ENCODE measurements around the gene RBMS1. TPM values are rescaled to one million over a fixed set of nuclear protein-coding genes. Genes with fewer than 3 reads are reported as not detected.

Gene RBMS1, protein sequence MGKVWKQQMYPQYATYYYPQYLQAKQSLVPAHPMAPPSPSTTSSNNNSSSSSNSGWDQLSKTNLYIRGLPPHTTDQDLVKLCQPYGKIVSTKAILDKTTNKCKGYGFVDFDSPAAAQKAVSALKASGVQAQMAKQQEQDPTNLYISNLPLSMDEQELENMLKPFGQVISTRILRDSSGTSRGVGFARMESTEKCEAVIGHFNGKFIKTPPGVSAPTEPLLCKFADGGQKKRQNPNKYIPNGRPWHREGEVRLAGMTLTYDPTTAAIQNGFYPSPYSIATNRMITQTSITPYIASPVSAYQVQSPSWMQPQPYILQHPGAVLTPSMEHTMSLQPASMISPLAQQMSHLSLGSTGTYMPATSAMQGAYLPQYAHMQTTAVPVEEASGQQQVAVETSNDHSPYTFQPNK
- 10 to 100 TPM; 84.7 to 87.9 TPM for total RNA-seq

DNA sequence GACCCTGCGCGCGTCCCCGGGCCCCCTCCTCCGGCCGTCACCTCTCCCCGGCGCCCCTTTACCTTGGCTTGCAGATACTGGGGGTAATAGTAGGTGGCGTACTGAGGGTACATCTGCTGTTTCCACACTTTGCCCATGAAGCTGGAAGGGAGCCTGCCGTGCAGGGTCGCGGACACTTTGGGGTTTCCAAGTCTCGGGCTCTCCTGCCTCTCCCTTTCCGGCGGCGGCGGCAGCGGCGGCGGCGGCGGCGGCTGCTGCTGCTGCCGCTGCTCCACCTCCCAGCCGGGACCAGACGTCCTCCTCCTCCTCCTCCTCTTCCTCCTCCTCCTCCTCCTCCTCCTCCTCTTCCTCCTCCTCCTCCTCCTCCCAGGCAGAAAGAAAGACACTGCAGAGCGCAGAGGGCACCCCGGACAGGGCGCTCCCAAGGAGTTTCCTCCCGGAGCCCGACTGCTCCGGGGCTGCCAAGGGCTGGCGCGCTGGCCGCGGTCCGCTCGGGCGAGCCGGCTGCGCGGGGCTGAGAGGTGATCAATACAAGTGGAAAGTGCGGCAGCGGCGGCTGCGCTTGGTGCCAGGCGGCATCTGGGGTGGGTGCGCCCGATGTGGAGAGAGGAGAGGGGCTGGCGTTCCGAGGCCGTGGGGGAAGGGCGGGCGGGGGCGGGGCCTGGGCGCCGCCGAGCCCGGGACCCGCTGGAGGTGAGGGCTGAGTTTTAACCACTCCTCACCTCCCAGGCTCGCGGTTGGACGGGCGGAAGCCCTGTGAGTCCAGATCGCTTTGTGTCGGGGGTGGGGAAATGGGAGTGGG lies at the start of gene RBMS1:
Gene RBMS1, minus strand, starts transcription at position 581 of the 802 bp plus-strand sequence. Its CDS starts 444 bp downstream, at position 137.
- peaks cover 12% of the 10 kb centered on the region for H3K36me3 Mint-ChIP-seq (ENCODE audit: low read depth)
- DNase-seq = peak; percentile 61
- peaks cover 9% of the 10 kb centered on the region for H3K27me3 Mint-ChIP-seq (ENCODE audit: low read depth)
- peak within 1 kb of the TSS; percentile 91 for H3K27ac Mint-ChIP-seq
- ATAC-seq = peak; percentile 59
- ChIA-PET POLR2A (interaction anchor here (0.6 to 1.3 kb wide), 2 partner anchors 78 to 82 kb away, joined by 3 to 6 read pairs; no protein-coding TSS in a partner anchor), CTCF (interaction anchor here (2.6 kb wide), 1 partner anchor 64 kb away, joined by 9 read pairs; no protein-coding TSS in a partner anchor)
- H3K4me3 Mint-ChIP-seq = peak within 1 kb of the TSS; percentile 89
- no peaks in the 10 kb centered on the region for H3K9me3 Mint-ChIP-seq (ENCODE audit: insufficient read depth)
- H3K4me1 Mint-ChIP-seq (ENCODE audit: low read depth) = peaks cover 36% of the 10 kb centered on the region

DNA sequence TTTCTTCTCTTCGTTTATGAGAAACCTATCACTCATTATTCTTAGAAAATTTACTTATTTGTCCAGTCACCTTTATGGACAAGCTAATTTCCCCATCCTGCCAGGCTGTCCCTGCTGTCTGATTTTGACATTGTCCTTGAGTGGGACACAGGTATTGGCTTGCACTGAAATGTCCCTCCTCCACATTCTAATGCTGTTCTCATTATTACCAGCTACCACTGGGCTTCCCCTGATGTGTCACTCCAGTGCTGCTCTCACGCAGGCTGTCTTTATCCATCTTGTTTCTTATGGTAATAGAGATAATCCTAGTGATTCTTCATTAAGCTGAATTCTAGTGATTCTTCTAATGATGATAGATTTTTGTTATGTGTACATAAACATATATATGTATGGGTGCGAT lies 48.1 kb upstream of the RBMS1 start:
- H3K27ac Mint-ChIP-seq = no peak overlapping the region
- H3K4me1 Mint-ChIP-seq (ENCODE audit: low read depth) = no peaks in the 10 kb centered on the region
- no peaks in the 10 kb centered on the region for H3K36me3 Mint-ChIP-seq (ENCODE audit: low read depth)
- ATAC-seq (no peak), DNase-seq (no peak)
- no peaks in the 10 kb centered on the region for H3K9me3 Mint-ChIP-seq (ENCODE audit: insufficient read depth)
- no peak overlapping the region for H3K4me3 Mint-ChIP-seq
- H3K27me3 Mint-ChIP-seq (ENCODE audit: low read depth) = no peaks in the 10 kb centered on the region
- POLR2A ChIA-PET = no interaction called here
- CTCF ChIA-PET = no interaction called here

DNA sequence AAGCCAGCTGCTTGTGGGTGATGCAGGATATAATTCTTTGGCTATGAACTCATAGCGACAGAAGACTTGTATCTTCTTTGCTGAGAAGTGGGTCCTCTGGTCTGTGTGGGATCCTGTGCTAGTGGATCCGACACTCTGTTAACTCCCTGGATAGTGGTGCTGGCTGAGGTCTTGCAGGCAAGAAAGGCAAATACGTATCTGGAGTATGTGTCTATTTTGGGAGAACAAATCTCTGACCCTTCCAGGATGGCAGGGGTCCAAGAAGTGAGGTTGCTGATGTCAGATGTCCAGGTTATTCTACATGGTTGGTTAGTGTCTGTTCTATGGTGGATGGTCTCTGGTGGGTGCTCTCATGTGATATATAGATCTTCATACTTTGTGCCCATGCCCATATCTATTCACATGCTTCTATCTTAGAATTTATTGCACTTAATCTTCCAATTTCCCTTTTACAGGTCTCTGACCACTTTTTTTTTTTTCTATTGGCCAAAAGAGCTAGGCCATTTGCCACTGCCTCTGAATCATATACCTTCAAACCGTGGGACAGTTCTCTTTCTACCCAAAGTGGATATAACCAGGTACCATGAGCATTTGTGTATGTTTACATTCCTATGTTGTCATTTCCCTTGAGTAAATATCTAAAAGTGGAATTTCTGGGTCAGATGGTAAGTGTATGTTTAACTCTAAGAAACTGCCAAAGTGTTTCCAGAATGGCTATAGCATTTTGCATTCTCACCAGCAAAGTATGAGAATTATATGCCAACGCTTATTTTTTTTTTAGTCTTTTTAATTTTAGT lies 45.1 kb upstream of the RBMS1 start:
- no peak overlapping the region for H3K4me3 Mint-ChIP-seq
- H3K4me1 Mint-ChIP-seq (ENCODE audit: low read depth) = no peaks in the 10 kb centered on the region
- H3K9me3 Mint-ChIP-seq (ENCODE audit: insufficient read depth) = no peaks in the 10 kb centered on the region
- ChIA-PET POLR2A (no interaction called here), CTCF (no interaction called here)
- H3K27ac Mint-ChIP-seq = no peak overlapping the region
- no peak for ATAC-seq
- H3K36me3 Mint-ChIP-seq (ENCODE audit: low read depth) = no peaks in the 10 kb centered on the region
- DNase-seq = no peak
- H3K27me3 Mint-ChIP-seq (ENCODE audit: low read depth) = no peaks in the 10 kb centered on the region

DNA sequence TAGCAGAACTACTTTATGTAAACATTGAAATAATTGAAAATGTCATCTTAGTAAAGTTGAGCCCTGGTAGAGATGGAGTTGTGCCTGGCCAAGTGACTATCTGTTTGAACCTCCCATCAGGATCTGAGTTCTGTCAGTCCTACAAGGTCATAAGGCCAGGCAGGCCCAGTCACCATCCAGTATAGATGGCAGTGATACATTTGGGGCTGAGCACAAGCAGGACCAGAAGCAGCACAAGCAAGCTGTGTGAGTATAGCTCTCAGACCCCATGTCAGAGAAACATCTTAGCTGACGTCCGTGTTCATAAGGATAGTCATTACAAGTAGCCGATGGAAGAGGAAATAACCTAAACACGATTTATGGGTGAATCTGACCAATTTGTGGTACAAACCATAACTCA lies 44.5 kb upstream of the RBMS1 start:
- ChIA-PET CTCF (no interaction called here), POLR2A (no interaction called here)
- Mint-ChIP-seq H3K36me3 (ENCODE audit: low read depth) (no peaks in the 10 kb centered on the region), H3K27ac (no peak overlapping the region), H3K27me3 (ENCODE audit: low read depth) (no peaks in the 10 kb centered on the region), H3K9me3 (ENCODE audit: insufficient read depth) (no peaks in the 10 kb centered on the region), H3K4me3 (no peak overlapping the region), H3K4me1 (ENCODE audit: low read depth) (no peaks in the 10 kb centered on the region)
- no peak for DNase-seq
- ATAC-seq = no peak

DNA sequence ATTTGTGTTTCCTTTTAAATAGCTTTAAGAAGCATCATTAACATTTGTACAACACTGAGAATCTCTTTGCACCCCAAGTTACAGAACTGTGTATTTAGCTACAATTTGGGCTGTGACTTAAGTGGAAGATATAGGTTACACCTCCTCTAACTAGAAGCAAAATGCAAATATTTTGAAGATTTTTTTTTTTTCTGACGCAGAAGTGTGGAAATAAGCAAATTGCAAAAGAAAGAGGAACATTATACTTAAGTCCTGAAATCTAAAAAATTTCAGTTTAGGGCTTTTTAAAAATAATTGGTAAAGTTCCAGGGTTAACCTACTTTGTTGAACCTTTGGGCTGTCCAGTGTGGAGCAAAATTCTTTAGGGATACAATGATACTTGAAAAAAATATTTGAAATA lies 41.4 kb upstream of the RBMS1 start:
- Mint-ChIP-seq H3K4me1 (ENCODE audit: low read depth) (no peaks in the 10 kb centered on the region), H3K36me3 (ENCODE audit: low read depth) (no peaks in the 10 kb centered on the region), H3K4me3 (no peak overlapping the region), H3K9me3 (ENCODE audit: insufficient read depth) (no peaks in the 10 kb centered on the region), H3K27ac (no peak overlapping the region), H3K27me3 (ENCODE audit: low read depth) (no peaks in the 10 kb centered on the region)
- DNase-seq (no peak), ATAC-seq (no peak)
- ChIA-PET POLR2A (interaction anchor here (0.9 kb wide), 1 partner anchor 55 kb away, joined by 3 read pairs; no protein-coding TSS in a partner anchor), CTCF (interaction anchor here (0.6 kb wide), 1 partner anchor 27 kb away, joined by 4 read pairs; no protein-coding TSS in a partner anchor)

DNA sequence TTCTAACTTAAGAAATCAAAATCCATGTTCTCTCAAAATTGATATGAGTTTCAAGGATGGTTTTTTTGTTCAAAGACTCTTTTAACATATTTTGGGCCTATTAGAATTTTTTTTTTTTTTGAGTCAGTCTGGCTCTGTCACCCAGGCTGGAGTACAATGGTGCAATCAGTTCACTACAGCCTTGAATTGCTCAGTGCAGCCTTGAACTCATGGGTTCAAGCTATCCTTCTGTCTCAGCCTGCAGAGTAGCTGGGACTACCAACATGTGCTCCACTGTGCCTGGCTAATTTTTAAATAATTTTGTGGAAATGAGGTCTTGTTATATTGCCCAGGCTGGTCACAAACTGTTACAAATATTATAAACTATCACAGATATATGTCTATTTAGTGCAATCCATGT lies 40.6 kb upstream of the RBMS1 start:
- H3K4me3 Mint-ChIP-seq = no peak overlapping the region
- H3K4me1 Mint-ChIP-seq (ENCODE audit: low read depth) = no peaks in the 10 kb centered on the region
- CTCF ChIA-PET = interaction anchor here (0.6 kb wide), 1 partner anchor 28 kb away, joined by 4 read pairs; no protein-coding TSS in a partner anchor
- H3K27ac Mint-ChIP-seq = no peak overlapping the region
- no peaks in the 10 kb centered on the region for H3K36me3 Mint-ChIP-seq (ENCODE audit: low read depth)
- POLR2A ChIA-PET = interaction anchor here (0.9 kb wide), 1 partner anchor 54 kb away, joined by 3 read pairs; no protein-coding TSS in a partner anchor
- ATAC-seq (no peak), DNase-seq (no peak)
- no peaks in the 10 kb centered on the region for H3K9me3 Mint-ChIP-seq (ENCODE audit: insufficient read depth)
- H3K27me3 Mint-ChIP-seq (ENCODE audit: low read depth) = no peaks in the 10 kb centered on the region

DNA sequence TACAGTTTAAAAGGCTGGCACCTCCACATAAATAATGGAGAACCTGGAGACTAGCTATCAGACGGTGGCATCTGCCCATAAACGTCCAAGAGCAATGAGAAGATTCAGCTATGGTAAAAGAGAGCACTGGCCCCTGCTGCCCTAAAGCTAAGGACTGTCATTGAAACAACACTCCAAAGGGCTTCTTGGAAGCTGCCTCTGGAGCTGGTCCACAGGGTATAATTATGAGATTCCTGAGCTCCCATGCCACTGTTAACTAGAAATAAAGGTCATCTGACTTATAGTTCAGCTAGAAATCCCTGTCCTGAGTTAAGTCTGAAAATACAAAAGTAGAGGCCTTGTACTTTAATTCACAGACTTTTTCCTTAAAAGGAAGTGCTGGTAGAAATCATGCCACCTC lies 39.9 kb upstream of the RBMS1 start:
- no peaks in the 10 kb centered on the region for H3K27me3 Mint-ChIP-seq (ENCODE audit: low read depth)
- ATAC-seq (no peak), DNase-seq (no peak)
- no peaks in the 10 kb centered on the region for H3K4me1 Mint-ChIP-seq (ENCODE audit: low read depth)
- ChIA-PET POLR2A (no interaction called here), CTCF (no interaction called here)
- no peaks in the 10 kb centered on the region for H3K9me3 Mint-ChIP-seq (ENCODE audit: insufficient read depth)
- no peaks in the 10 kb centered on the region for H3K36me3 Mint-ChIP-seq (ENCODE audit: low read depth)
- H3K4me3 Mint-ChIP-seq = no peak overlapping the region
- H3K27ac Mint-ChIP-seq = no peak overlapping the region

DNA sequence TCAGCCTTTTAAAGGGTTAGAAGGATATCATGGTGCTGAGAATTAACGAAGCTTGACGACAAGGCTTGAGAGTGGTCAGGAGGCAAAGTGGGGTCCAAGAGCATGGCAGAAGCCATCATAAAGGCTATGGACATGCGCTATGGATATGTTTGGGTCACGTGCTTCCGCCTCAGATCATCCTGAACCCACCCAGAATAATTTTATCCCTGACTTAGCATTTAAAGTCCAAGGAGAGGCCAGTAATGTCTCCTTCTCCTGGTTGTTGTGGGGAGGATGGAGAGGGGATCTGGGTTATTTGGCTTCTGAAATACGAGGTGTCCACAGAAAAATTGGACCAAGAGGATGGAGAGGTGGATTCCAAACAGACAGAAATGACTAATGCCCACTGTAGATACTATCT lies 38.8 kb upstream of the RBMS1 start:
- POLR2A ChIA-PET = no interaction called here
- Mint-ChIP-seq H3K27me3 (ENCODE audit: low read depth) (no peaks in the 10 kb centered on the region), H3K4me3 (no peak overlapping the region), H3K4me1 (ENCODE audit: low read depth) (no peaks in the 10 kb centered on the region), H3K27ac (no peak overlapping the region), H3K9me3 (ENCODE audit: insufficient read depth) (no peaks in the 10 kb centered on the region), H3K36me3 (ENCODE audit: low read depth) (no peaks in the 10 kb centered on the region)
- CTCF ChIA-PET = no interaction called here
- DNase-seq (no peak), ATAC-seq (no peak)

DNA sequence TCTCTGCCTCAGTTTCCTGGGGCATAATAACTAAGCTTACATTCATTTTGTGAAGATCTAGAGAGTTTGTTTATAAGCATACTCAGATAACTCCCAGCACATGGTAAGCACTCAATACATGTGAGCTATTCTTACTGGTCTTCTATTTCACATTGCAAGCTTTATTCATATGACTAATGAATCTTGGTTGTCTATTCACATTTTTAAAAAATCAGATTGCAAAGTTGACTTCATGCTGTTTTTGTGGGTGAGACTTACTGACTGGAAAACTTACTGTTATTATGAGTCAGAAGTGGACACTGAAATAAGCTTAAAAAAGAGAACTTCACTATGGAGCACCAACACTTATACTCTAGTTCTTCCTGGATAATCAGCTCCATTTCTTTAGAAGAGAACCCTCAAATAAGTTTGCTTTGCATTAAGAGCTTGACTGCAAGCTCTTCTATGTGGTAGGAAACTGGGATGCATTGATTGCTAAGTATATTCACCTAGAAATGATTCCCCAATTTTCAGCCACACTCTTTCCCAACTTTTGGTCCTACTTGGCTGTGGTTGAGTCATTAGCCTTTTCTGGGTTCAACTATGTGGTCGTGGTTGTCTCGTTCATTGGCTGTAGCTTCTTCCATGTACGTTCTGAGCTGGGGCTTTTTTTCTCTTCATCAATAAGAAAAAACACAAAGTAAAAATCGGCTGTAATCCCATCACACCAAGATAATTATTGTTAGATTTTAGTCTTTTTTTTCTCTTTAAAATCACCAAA lies 29.5 kb upstream of the RBMS1 start:
- H3K9me3 Mint-ChIP-seq (ENCODE audit: insufficient read depth) = no peaks in the 10 kb centered on the region
- DNase-seq = no peak
- H3K4me3 Mint-ChIP-seq = no peak overlapping the region
- H3K27ac Mint-ChIP-seq = no peak overlapping the region
- no peak for ATAC-seq
- CTCF ChIA-PET = no interaction called here
- no peaks in the 10 kb centered on the region for H3K4me1 Mint-ChIP-seq (ENCODE audit: low read depth)
- H3K36me3 Mint-ChIP-seq (ENCODE audit: low read depth) = no peaks in the 10 kb centered on the region
- H3K27me3 Mint-ChIP-seq (ENCODE audit: low read depth) = peaks cover 2% of the 10 kb centered on the region
- POLR2A ChIA-PET = no interaction called here

DNA sequence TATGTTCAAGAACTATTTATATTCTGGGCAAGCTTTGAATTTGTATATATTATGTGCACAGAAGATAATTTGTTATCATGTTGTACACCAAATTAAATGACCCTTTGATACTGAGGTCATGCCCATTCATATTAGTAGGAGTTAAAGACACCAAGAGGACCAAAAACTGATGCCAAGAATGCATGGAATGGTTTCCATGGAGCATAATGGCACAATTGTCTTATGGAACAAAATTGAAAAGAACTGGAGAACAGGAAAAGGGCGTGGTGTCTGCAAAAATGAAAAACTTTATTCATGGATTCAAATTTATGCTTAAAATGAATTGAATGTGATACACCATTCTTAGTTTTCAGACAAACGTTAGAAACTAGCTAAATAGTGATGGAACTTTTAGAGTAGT lies 24.1 kb upstream of the RBMS1 start:
- Mint-ChIP-seq H3K9me3 (ENCODE audit: insufficient read depth) (no peaks in the 10 kb centered on the region), H3K4me1 (ENCODE audit: low read depth) (peaks cover 21% of the 10 kb centered on the region), H3K27ac (no peak overlapping the region), H3K36me3 (ENCODE audit: low read depth) (no peaks in the 10 kb centered on the region), H3K27me3 (ENCODE audit: low read depth) (no peaks in the 10 kb centered on the region), H3K4me3 (no peak overlapping the region)
- ChIA-PET CTCF (no interaction called here), POLR2A (interaction anchor here (0.7 kb wide), 1 partner anchor 113 kb away, joined by 3 read pairs; no protein-coding TSS in a partner anchor)
- ATAC-seq (no peak), DNase-seq (no peak)

Data from activated CD8-positive, alpha-beta T cell treated with anti-CD3 and anti-CD28 coated beads, Interleukin-2, amount 10 ng/mL, durations not matched to agents 7 days and 5 days (primary cell).